Tibial artery (tissue), 4 donors: ENCODE results near the gene RCCD1.

Source experiments
- DNase-seq, 2 donors: peaks; one replicate each; pipeline ENCODE4 v3.0.0-alpha.2; 2019
- H3K27ac ChIP-seq, 2 donors: fragments of 200-600 bp; sonication (generic) in 1 of 2; 1 replicate in 1 of 2; 2 replicates in 1 of 2; pipeline ENCODE4 v1.5.1; 2018 to 2019; ENCODE audit warnings: mild to moderate bottlenecking in 1 of 2
- H3K27me3 ChIP-seq, 2 donors: fragments of 200-600 bp; sonication (generic) in 1 of 2; one replicate each; pipeline versions ENCODE4 v1.5.1 to v1.6.0; 2016 to 2019
- H3K36me3 ChIP-seq, 3 donors: fragments of 200-600 bp; sonication (generic) in 2 of 3; one replicate each; pipeline ENCODE4 v1.5.1; 2016 to 2019; ENCODE audit warnings: mild to moderate bottlenecking in 2 of 3
- H3K4me1 ChIP-seq, 4 donors: fragments of 200-600 bp; sonication (generic) in 2 of 4; 1 replicate in 3 of 4; 2 replicates in 1 of 4; pipeline ENCODE4 v1.5.1; 2016 to 2019
- H3K4me3 ChIP-seq, 2 donors: fragments of 200-600 bp; sonication (generic) in 1 of 2; 1 replicate in 1 of 2; 2 replicates in 1 of 2; pipeline ENCODE4 v1.5.1; 2018 to 2019; ENCODE audit warnings: mild to moderate bottlenecking in 2 of 2
- H3K9me3 ChIP-seq, 3 donors: fragments of 200-600 bp; sonication (generic) in 1 of 3; one replicate each; pipeline ENCODE4 v1.5.1; 2016 to 2019
- intact Hi-C: fragments of 100-400 bp; cut with DNase I; formaldehyde crosslinking; loops from one replicate; pipeline ENCODE4 v1.15.0; 2023; ENCODE audit warnings: low total_unique reads
- TF ChIP-seq, protein P1 (sequence below), 2 experiments: fragments of 200-600 bp in 1 of 2; fragments of 450-650 bp in 1 of 2; IDR thresholded peaks; one replicate each; pipeline ENCODE4 v1.5.1; 2017 to 2019; ENCODE audit warnings: antibody characterized with exemption in 2 of 2, mild to moderate bottlenecking in 1 of 2, moderate library complexity in 1 of 2

RCCD1 gene

DNA sequence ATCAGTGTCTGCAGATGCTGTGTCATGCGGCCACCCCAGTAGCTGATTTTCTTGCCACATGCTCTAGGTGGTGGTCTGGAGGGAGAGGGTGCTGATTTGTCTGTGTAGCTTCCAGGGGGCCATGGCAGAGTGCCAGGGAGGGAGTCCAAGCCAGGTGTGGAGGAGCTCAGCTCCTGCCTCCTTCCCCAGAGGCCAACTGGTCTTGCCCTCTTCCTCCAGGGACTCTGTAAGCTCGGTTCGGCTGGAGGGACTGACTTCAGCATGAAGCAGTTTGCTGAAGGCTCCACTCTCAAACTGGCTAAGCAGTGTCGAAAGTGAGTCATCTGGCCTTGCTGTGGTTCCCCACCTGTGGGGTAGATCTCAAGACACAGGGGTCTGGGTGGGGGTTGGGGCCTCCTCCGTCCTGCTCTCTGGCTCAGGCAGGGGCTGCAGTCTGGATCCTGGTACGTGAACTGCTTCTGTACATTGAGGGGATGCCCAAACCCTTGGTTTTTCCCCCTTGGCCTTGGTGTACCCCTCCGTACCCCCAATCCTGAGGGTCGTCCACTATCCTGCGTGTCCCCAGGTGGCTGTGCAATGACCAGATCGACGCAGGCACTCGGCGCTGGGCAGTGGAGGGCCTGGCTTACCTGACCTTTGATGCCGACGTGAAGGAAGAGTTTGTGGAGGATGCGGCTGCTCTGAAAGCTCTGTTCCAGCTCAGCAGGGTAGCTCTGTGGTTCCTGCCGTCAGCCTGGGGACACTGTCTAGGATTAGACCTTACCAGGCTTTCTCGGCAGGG, 6.9 kb upstream of the RCCD1 start:
- no peaks in the 10 kb centered on the region for H3K9me3 ChIP-seq
- H3K27ac ChIP-seq = no peak overlapping the region
- H3K36me3 ChIP-seq = peaks cover 75 to 100% (median 95%) of the 10 kb centered on the region in 3 donors
- no peaks in the 10 kb centered on the region for H3K4me1 ChIP-seq
- intact Hi-C loops = no loop called here
- DNase-seq = no peak
- TF ChIP-seq, protein P1, sequence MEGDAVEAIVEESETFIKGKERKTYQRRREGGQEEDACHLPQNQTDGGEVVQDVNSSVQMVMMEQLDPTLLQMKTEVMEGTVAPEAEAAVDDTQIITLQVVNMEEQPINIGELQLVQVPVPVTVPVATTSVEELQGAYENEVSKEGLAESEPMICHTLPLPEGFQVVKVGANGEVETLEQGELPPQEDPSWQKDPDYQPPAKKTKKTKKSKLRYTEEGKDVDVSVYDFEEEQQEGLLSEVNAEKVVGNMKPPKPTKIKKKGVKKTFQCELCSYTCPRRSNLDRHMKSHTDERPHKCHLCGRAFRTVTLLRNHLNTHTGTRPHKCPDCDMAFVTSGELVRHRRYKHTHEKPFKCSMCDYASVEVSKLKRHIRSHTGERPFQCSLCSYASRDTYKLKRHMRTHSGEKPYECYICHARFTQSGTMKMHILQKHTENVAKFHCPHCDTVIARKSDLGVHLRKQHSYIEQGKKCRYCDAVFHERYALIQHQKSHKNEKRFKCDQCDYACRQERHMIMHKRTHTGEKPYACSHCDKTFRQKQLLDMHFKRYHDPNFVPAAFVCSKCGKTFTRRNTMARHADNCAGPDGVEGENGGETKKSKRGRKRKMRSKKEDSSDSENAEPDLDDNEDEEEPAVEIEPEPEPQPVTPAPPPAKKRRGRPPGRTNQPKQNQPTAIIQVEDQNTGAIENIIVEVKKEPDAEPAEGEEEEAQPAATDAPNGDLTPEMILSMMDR (IDR thresholded peaks at IDR 0.05) = no peak
- H3K4me3 ChIP-seq = no peak overlapping the region
- no peaks in the 10 kb centered on the region for H3K27me3 ChIP-seq

DNA sequence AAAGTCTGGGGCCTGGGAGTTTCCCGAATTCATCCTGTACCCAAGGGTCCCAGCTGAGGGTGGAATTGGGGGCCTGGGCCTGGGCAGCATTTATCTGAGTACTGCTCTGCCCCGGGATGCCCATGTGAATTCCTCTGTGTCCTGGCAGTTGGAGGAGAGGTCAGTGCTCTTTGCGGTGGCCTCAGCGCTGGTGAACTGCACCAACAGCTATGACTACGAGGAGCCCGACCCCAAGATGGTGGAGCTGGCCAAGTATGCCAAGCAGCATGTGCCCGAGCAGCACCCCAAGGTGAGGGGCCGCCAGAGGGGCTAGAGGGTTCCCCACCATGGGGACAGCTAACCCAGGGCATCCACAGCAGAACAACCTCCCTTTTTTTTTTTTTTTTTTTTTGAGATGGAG, 6.2 kb upstream of the RCCD1 start:
- TF ChIP-seq, protein P1 (IDR thresholded peaks at IDR 0.05) = no peak
- DNase-seq = no peak
- Histone ChIP-seq H3K27ac (no peak overlapping the region), H3K27me3 (no peaks in the 10 kb centered on the region), H3K4me1 (no peaks in the 10 kb centered on the region), H3K36me3 (peaks cover 68 to 100% (median 95%) of the 10 kb centered on the region in 3 donors), H3K4me3 (no peak overlapping the region), H3K9me3 (no peaks in the 10 kb centered on the region)
- intact Hi-C loops = no loop called here

DNA sequence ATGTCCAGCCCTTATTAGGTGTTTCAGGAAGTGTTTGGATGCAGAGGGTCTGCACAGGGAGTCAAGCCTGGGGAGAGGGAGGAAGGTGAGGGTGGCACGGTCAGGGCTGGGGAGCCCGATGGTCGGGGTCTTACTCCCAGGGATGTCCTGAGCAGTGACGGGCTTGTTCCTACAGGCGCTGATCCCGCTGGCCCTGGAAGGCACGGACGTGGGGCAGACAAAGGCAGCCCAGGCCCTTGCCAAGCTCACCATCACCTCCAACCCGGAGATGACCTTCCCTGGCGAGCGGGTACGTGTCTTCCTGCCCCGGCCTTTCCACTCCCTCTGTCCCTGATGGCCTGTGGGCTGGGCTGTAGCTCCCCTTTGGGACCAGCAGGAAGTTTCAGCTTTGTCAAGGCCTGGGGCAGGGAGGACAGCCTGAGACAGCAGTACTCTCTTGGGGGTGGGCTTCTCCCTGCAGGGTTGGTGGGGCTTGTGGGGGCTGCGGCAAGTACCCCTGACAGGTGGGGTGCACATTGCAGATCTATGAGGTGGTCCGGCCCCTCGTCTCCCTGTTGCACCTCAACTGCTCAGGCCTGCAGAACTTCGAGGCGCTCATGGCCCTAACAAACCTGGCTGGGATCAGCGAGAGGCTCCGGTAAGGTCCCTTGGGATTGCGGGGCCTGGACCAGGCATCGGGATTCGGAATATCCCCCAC, 4.6 kb upstream of the RCCD1 start:
- TF ChIP-seq, protein P1 (IDR thresholded peaks at IDR 0.05) = no peak
- intact Hi-C loops = no loop called here
- H3K4me3 ChIP-seq = no peak overlapping the region
- H3K27ac ChIP-seq = no peak overlapping the region
- H3K36me3 ChIP-seq = peaks cover 51 to 89% (median 83%) of the 10 kb centered on the region in 3 donors
- no peak for DNase-seq
- H3K27me3 ChIP-seq = no peaks in the 10 kb centered on the region
- no peaks in the 10 kb centered on the region for H3K9me3 ChIP-seq
- H3K4me1 ChIP-seq = peaks cover 0 to 3% (median 2%) of the 10 kb centered on the region in 4 donors

DNA sequence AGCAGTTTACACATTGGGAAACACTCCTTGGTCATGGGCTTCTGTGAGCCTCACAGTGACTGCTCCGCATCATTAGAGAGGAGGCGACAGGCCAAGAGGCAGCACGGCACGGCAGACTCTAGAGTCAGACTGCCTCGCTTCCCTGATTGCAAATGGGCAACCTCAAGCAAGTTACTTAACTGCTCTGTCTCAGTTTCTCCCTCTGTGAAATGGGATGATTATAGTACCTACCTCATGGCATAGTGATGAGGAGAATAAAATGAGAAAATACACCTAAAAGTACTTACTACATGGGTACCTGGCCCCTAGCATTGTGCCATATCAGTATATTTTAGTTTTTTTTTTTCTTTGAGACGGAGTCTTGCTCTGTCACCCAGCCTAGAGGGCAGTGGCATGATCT, 4.0 kb upstream of the RCCD1 start:
- TF ChIP-seq, protein P1 (IDR thresholded peaks at IDR 0.05) = no peak
- Histone ChIP-seq H3K4me3 (no peak overlapping the region), H3K27ac (no peak overlapping the region), H3K9me3 (no peaks in the 10 kb centered on the region), H3K27me3 (no peaks in the 10 kb centered on the region), H3K36me3 (peaks cover 48 to 84% (median 77%) of the 10 kb centered on the region in 3 donors), H3K4me1 (peaks cover 0 to 9% (median 7%) of the 10 kb centered on the region in 4 donors)
- intact Hi-C loops = no loop called here
- no peak for DNase-seq

DNA sequence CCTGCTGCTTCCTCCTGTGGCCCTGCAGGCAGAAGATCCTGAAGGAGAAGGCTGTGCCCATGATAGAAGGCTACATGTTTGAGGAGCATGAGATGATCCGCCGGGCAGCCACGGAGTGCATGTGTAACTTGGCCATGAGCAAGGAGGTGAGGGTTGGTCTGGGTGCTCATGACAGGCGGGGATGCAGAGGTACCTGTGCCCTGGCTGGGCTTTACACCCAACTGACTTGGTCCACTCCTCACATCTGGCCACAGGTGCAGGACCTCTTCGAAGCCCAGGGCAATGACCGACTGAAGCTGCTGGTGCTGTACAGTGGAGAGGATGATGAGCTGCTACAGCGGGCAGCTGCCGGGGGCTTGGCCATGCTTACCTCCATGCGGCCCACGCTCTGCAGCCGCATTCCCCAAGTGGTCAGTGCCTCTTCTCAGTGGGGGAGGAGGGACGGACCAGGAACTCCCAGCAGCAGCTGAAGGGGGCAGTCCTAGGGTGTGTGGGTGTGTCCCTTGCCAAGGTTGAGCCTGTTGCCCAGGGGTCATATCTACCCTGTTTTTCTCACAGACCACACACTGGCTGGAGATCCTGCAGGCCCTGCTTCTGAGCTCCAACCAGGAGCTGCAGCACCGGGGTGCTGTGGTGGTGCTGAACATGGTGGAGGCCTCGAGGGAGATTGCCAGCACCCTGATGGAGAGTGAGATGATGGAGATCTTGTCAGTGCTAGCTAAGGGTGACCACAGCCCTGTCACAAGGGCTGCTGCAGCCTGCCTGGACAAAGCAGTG, 1.6 kb upstream of the RCCD1 start:
- Histone ChIP-seq H3K4me3 (no peak overlapping the region), H3K27ac (no peak overlapping the region), H3K4me1 (peaks cover 0 to 31% (median 26%) of the 10 kb centered on the region in 4 donors), H3K36me3 (peaks cover 31 to 59% (median 53%) of the 10 kb centered on the region in 3 donors), H3K9me3 (no peaks in the 10 kb centered on the region), H3K27me3 (no peaks in the 10 kb centered on the region)
- intact Hi-C loops = no loop called here
- TF ChIP-seq, protein P1 (IDR thresholded peaks at IDR 0.05) = no peak
- no peak for DNase-seq
